Activated CD8-positive, alpha-beta T cell treated with anti-CD3 and anti-CD28 coated beads for 36 hours (primary cell): ENCODE data around the gene CLCN4. TPM values are rescaled to one million over a fixed set of nuclear protein-coding genes. Genes with fewer than 3 reads are reported as not detected.

Source experiments
- ATAC-seq: fragments of 200-7000 bp; cut with Tn5 transposase; one replicate; pipeline ENCODE4 v1.10.0; 2021; ENCODE audit warnings: mild to moderate bottlenecking, moderate library complexity
- CTCF ChIA-PET: fragments of 350-600 bp; sonication (Branson Sonifier 250); formaldehyde crosslinking; loops from one replicate; lab custom pipeline; 2021; ENCODE audit warnings: antibody characterized with exemption; lab: Charles Lee
- POLR2A ChIA-PET: fragments of 350-600 bp; sonication (Branson Sonifier 250); formaldehyde crosslinking; loops from one replicate; lab custom pipeline; 2021; ENCODE audit warnings: antibody characterized with exemption; lab: Charles Lee
- DNase-seq: peaks from one replicate; pipeline ENCODE4 v3.0.0-alpha.2; 2020
- H3K27ac Mint-ChIP-seq: one replicate; pipeline ENCODE4 v1.8.0; 2021; ENCODE audit warnings: mild to moderate bottlenecking, mixed read lengths
- H3K27me3 Mint-ChIP-seq: one replicate; pipeline ENCODE4 v1.8.0; 2021; ENCODE audit warnings: mixed read lengths
- H3K36me3 Mint-ChIP-seq: one replicate; pipeline ENCODE4 v1.8.0; 2021; ENCODE audit warnings: low read depth, mixed read lengths
- H3K4me1 Mint-ChIP-seq: one replicate; pipeline ENCODE4 v1.8.0; 2021; ENCODE audit warnings: low read depth, mixed read lengths
- H3K4me3 Mint-ChIP-seq: one replicate; pipeline ENCODE4 v1.8.0; 2021; ENCODE audit warnings: mild to moderate bottlenecking, moderate library complexity, mixed read lengths
- H3K9me3 Mint-ChIP-seq: one replicate; pipeline ENCODE4 v1.8.0; 2021; ENCODE audit warnings: mixed read lengths
- CTCF ChIP-seq: fragments of 200-600 bp; IDR thresholded peaks from one replicate; pipeline ENCODE4 v1.8.0; 2022; ENCODE audit warnings: antibody characterized with exemption, mild to moderate bottlenecking
- intact Hi-C: fragments of 100-400 bp; cut with micrococcal nuclease; formaldehyde crosslinking; loops from one replicate; pipeline ENCODE4 v1.10.0; 2022
- total RNA-seq, 2 experiments: library from RNA; stranded (reverse); gene quantifications; one replicate each; pipeline ENCODE4 v1.2.3, GENCODE V29; 2021

The CLCN4 gene
- total RNA-seq, 2 experiments from 2014 or later = not detected

- ChIA-PET POLR2A (no interaction called here), CTCF (interaction anchor here (0.7 to 3.0 kb wide), 31 partner anchors 9 to 948 kb away, joined by 3 to 58 read pairs (median 3); no protein-coding TSS in a partner anchor)
- H3K27me3 Mint-ChIP-seq = no peaks in the 10 kb centered on the region
- no peaks in the 10 kb centered on the region for H3K4me1 Mint-ChIP-seq
- no peaks in the 10 kb centered on the region for H3K9me3 Mint-ChIP-seq
- no peaks in the 10 kb centered on the region for H3K36me3 Mint-ChIP-seq
- ATAC-seq = peak; percentile 84
- TF ChIP-seq CTCF = peak; percentile 68
- intact Hi-C loops = loop anchor here (2.0 to 10.0 kb wide), 3 partner anchors 428 to 945 kb away; no protein-coding TSS in a partner anchor
- no peak overlapping the region for H3K27ac Mint-ChIP-seq
- DNase-seq = peak; percentile 71
- no peak overlapping the region for H3K4me3 Mint-ChIP-seq
Observed at GRCh38 chrX:10189317-10190268, 32.8 kb downstream of the CLCN4 start.

GRCh38 chrX:10190367-10190766, 33.6 kb downstream of the CLCN4 start:
- POLR2A ChIA-PET = no interaction called here
- intact Hi-C loops = loop anchor here (2.0 to 5.0 kb wide), 2 partner anchors 427 to 532 kb away; no protein-coding TSS in a partner anchor
- peak; percentile 20 for DNase-seq
- no peak for TF ChIP-seq CTCF
- CTCF ChIA-PET = interaction anchor here (0.7 to 3.0 kb wide), 32 partner anchors 9 to 1341 kb away, joined by 3 to 58 read pairs (median 3); no protein-coding TSS in a partner anchor
- no peak for ATAC-seq
- Mint-ChIP-seq H3K36me3 (no peaks in the 10 kb centered on the region), H3K27ac (no peak overlapping the region), H3K9me3 (no peaks in the 10 kb centered on the region), H3K4me3 (no peak overlapping the region), H3K4me1 (no peaks in the 10 kb centered on the region), H3K27me3 (no peaks in the 10 kb centered on the region)

- no peak for TF ChIP-seq CTCF
- POLR2A ChIA-PET = no interaction called here
Observed at GRCh38 chrX:10193587-10193986, 36.8 kb downstream of the CLCN4 start.

GRCh38 chrX:10195425-10195824, 38.6 kb downstream of the CLCN4 start:
- no peak for ATAC-seq
- no peak for TF ChIP-seq CTCF
- CTCF ChIA-PET = no interaction called here
- POLR2A ChIA-PET = no interaction called here
- Mint-ChIP-seq H3K9me3 (no peaks in the 10 kb centered on the region), H3K27ac (no peak overlapping the region), H3K4me3 (no peak overlapping the region), H3K36me3 (no peaks in the 10 kb centered on the region), H3K4me1 (peaks cover 4% of the 10 kb centered on the region), H3K27me3 (peaks cover 2% of the 10 kb centered on the region)
- no peak for DNase-seq
- intact Hi-C loops = no loop called here

More at GRCh38 chrX:10193587-10193986, 36.8 kb downstream of the CLCN4 start:
- ATAC-seq (no peak), DNase-seq (no peak)
- Mint-ChIP-seq H3K4me1 (no peaks in the 10 kb centered on the region), H3K27ac (no peak overlapping the region), H3K27me3 (no peaks in the 10 kb centered on the region), H3K36me3 (no peaks in the 10 kb centered on the region), H3K4me3 (no peak overlapping the region), H3K9me3 (no peaks in the 10 kb centered on the region)
- intact Hi-C loops = loop anchor here (5.0 kb wide), 1 partner anchor 424 kb away; no protein-coding TSS in a partner anchor
- CTCF ChIA-PET = no interaction called here

GRCh38 chrX:10195947-10196346, 39.2 kb downstream of the CLCN4 start:
- ATAC-seq = no peak
- CTCF ChIA-PET = no interaction called here

More at GRCh38 chrX:10195947-10196346, 39.2 kb downstream of the CLCN4 start:
- no peak for TF ChIP-seq CTCF
- H3K4me1 Mint-ChIP-seq = peaks cover 4% of the 10 kb centered on the region
- DNase-seq = no peak
- POLR2A ChIA-PET = no interaction called here
- H3K27ac Mint-ChIP-seq = no peak overlapping the region
- H3K36me3 Mint-ChIP-seq = no peaks in the 10 kb centered on the region
- H3K9me3 Mint-ChIP-seq = no peaks in the 10 kb centered on the region
- intact Hi-C loops = no loop called here
- H3K27me3 Mint-ChIP-seq = peaks cover 2% of the 10 kb centered on the region
- no peak overlapping the region for H3K4me3 Mint-ChIP-seq
